Germinal center (tissue), 1 donor: ENCODE measurements around the gene SPPL3.
"Not testable (repeated sequence)": the region's sequence is repeated elsewhere in the genome, so short reads cannot be mapped to it uniquely, and the experiment has no call there.

Source experiments
- DNase-seq: peaks from one replicate; pipeline ENCODE4 v3.0.0; 2012; ENCODE audit warnings: mixed read lengths, low spot score

Gene SPPL3

DNA sequence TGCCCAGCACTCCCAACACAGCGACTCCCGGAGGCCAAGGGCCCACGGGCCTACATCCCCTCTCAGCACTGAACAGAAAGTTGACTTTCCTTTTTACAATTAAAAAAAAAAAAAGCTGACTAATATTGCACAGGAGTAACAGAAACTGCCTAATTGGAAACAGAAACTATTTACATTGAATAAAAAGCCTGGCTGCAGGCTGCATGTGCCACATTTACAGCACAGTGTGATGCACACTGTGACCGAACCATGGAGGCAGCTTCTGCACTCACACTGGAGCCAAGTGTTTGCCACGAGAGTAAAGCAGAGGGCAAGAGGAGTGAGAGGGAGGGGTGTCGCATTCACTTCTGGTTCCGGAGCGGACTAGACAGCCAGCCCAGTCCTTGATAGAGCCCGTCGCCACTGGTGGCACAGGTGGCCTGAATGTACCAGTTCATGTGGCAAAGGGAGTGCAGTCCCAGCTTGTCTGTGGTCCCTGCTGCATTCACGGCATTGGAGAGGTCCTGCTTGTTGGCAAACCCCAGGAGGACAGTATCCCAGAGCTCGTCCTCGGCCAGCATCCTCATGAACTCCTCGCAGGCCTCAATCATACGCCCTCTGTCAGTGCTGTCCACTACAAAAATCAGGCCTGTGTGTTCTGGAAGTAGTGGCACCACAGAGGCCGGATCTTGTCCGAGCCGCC is 59.2 kb downstream of the SPPL3 start:
- no peak for DNase-seq

DNA sequence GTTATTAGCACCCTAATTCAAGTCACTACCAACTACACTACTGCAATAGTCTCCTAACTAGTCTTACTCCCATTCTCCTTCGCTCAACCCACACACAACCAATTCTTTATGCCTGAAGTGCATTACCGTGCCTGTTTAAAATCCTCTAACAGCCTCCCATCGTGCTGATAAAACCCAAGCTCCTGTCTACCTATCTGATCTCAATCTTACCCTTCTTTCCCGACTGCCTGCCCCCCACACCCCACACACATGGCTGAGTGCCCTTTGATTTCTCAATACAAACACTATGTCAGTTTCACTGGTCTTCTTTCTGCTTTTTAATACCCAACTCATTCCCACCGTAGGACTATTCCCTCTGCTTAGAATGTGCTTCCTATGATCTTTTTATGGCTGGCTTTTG is 59.9 kb downstream of the SPPL3 start:
- no peak for DNase-seq

DNA sequence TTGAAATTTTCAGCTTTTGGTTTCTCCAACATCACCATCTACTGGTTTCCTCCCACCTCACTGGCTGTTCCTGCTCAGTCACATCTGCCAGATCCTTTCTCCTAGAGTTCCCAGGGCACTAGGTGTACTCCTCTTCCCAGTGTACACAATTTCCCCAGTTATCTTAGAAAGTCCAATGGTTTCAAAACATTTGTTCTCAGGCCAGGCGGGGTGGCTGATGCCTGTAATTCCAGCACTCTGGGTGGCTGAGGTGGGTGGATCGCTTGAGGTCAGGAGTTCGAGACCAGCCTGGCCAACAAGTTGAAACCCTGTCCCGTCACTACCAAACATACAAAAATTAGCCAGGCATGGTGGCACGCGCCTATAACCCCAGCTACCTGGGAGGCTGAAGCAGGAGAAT is 60.7 kb downstream of the SPPL3 start:
- no peak for DNase-seq

DNA sequence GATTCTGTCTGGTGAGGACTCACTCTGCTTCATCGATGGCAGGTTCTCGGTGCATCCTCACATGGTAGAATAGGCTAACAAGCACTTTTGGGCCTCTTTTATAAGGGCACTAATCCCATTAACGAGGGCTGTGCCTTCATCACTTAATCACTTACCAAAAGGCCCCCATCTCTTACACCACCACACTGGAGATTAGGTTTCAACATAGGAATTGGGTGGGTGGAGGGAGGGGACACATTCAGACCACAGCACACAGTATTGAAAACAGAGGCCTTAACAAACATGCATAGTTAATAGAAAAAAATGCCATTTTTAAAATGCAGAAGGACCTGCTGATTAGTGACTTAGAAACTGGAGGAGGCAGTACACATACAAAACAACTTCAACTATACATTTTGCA is 61.6 kb downstream of the SPPL3 start:
- DNase-seq = no peak

DNA sequence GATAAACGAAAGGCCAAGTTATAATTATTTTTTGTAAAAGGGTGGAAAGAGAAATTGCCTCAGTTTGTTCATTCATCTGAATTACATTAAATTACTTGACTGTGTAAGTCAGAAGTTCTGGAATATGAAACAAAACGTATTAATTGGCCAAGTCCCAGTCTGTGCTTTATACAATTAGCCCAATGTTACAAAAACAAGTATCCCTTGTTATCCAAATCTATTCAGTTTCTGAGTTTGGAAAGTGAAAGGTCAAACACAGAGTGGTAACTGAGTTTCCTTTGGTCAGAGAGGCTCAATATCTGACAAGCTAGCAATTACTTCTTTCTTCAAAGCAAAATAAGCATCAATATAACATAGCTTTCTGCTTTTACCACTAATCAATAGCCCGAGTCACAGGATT is 62.6 kb downstream of the SPPL3 start:
- DNase-seq = no peak

DNA sequence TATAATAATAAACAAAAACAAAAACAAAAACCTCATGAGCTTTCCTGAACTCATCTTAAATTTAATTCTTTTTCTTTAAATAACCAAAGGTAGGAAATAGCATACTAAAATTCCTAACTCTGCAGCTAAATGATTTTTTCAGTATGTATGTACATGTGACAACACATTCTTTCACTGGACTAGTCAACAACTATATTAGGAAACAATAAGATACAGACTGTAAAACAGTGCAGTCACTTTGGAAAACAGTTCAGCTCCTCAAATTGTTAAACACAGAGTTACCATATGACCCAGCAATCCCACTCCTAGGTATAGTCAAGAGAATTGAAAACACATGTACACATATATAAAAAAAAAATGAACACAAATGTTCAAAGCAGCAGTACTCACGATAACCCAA is 64.7 kb downstream of the SPPL3 start:
- no peak for DNase-seq

DNA sequence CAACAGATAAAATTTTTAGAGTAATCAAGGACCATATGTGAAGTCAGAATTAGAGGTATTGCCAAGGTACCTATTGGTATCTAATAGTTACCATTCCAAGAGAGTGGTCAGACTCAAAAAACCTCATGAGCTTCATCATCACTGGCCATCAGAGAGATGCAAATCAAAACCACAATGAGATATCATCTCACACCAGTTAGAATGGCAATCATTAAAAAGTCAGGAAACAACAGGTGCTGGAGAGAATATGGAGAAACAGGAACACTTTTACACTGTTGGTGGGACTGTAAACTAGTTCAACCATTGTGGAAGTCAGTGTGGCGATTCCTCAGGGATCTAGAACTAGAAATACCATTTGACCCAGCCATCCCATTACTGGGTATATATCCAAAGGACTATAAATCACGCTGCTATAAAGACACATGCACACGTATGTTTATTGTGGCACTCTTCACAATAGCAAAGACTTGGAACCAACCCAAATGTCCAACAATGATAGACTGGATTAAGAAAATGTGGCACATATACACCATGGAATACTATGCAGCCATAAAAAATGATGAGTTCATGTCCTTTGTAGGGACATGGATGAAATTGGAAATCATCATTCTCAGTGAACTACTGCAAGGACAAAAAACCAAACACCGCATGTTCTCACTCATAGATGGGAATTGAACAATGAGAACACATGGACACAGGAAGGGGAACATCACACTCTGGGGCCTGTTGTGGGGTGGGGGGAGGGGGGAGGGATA is 65.4 kb downstream of the SPPL3 start:
- DNase-seq = not testable (repeated sequence)

DNA sequence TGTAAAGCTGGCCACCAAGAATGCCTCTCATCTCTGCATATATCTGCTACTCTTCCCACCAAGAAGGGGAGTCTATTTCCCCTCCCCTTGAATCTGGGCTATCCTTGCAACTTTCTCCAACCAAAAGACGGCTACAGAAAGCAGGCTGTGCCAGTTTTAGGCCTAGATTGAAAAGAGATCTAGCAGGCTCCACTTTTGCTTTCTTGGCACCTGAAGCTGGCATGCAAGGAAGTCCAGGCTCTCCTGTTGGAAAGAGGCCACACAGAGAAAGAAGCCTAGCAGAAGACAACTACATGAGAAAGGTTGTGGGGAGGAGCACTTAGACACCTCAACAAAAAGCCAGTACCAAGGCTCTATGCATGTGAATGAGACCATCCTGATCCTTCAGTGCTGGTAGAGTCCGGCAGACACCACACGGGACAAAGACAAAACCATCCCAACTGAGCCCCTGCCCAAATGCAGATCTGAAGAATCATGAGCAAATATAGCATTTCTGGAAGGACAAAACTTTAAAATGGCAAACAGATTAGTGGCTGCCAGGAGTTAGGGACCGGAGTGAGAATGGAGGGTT is 68.0 kb downstream of the SPPL3 start:
- DNase-seq = no peak

DNA sequence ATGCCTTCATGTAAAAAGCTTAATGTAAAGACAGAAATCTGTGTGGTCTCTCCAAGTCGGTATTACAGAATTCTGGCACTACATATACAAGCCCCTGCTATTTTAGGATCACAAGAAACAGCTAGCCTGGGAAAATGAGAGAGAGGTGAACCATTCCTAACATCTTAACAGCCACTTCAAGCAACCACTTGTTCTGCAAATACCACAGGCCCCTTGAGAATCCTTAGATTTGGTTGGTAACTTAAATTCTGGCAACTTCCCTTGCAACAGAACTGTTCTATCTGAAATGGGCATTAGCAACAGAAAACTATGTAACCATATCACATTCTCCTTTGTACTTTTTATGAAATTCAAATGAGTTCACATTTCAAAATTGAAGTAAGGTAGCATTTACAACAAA is 68.5 kb downstream of the SPPL3 start:
- DNase-seq = no peak

DNA sequence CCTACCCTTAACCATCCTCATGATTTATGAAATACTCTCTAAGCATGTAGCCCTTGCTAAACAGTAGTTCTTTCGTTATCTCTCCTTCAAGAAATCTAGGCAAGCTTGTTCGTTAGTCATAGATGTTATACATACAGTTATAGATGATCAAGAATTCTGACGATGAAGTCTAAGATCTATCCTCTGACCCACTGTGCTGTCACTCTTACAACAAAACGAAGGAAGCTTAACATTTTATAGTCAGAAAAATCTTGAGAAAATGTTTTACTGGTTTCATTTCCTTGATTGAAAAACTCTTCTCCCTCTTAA is 68.9 kb downstream of the SPPL3 start:
- no peak for DNase-seq

DNA sequence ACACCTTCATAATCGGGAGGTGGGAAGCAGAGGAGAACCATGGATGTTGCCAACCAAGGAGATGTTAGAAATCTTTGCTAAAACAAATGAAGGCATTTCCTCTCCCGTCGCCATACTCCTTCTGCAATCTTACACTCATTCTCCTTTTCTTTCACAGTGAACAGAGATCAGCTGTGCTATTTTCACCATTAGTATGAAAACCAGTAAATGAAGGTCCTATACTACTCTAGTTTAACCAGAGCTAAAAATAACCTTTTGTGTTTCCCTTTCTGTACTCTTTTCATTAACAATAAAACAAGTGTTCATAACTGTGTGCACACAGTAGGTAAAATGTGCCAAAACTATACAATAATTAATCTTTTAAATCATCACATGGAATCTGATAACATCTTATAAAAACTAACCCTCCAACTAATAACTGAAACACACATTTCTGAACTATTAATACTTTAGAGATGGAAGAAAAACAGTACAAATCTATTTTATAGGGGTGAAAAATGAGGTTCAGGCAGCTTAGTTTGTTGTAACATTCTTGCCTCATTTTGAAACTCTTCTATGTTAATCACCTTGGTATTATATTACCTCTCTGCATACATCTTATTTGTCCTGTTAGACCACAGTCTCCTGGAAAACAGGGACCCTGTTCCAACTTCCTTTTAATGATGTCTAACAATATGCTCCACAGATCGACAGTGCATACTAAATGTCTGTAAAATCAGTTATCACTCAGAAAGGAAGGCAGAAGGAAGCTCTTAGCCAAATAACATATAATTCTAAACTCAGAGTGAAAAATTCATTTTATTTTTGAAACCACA is 69.5 kb downstream of the SPPL3 start:
- no peak for DNase-seq

DNA sequence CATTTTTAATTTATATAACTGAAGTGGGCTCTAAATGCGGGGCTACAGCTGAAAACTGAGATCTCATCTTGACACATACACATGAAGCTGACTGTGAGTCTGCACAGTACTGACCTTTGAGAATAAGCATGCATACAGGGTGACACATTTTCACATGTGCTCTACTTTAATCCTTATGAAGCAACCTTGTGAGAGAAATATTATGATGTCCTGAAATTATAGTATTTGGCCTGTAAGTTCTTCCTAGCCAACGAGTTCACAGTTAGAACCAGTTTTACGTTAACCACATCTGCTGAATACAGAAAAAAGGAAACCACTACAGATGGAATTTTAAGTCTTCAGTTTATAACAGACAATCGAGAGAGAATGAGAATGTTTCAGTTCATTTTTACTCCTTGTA is 70.3 kb downstream of the SPPL3 start:
- DNase-seq = no peak

DNA sequence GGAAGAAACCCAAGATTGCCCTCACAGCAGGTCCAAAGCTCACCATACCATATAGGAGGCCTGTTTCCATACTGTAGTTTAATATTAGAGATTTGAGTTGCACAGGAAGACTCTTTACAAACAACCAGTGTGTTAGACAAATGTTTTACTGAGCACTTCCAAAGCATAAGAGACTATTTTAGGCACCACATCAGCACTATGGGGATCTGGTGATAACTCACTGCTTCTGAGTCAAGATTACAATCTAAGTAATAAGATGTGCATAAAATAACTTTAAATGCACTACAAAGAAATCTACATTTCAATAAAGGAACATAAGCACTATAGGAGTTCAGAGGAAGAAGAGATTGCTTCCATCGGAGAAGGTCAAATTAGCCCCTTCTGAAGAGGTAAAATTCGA is 71.4 kb downstream of the SPPL3 start:
- DNase-seq = no peak

DNA sequence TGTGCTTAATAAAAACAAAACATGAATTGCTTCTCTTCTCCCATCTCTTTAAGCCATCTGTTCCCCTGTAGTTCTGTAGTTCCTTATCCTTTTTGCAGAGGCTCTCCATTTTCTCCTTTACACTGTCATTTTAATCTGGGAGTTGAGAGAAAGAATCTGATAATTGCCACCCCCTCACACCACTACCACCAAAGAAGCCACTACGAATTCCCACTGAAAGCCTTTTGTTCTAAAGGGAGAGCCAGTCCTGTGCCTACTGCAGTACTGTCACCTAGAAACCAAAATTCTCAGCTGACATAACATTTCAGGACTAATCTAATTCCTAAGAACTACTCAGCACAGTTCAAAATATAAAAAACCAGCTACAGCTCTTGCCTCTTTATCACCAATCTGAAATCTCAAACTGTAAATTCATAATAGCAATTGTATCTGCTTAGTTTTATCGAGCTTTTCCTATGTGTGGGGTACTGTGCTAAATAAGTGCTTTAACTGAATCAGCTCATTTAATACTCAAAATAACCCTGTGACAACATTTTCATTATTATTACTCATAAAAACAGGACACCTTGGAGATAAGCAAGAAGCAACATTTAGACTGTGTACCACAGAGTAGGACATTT is 72.4 kb downstream of the SPPL3 start:
- DNase-seq = no peak

DNA sequence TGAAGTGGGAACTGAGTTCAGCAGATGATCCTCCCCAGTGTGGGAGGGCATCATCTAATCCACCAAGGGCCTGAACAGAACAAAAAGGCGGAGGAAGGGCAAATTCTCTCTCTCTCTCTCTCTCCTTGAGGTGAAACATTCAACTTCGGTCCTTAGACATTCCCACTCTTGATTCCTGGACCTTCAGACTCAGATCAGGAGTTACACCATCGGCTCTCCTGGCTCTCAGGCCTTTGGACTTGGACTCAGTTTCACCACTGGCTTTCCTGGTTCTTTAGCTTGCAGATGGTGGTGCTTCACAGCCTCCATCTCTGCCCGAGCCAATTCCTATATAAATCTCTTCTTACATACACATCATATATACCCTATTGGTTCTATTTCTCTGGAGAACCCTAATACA is 73.2 kb downstream of the SPPL3 start:
- DNase-seq = no peak

DNA sequence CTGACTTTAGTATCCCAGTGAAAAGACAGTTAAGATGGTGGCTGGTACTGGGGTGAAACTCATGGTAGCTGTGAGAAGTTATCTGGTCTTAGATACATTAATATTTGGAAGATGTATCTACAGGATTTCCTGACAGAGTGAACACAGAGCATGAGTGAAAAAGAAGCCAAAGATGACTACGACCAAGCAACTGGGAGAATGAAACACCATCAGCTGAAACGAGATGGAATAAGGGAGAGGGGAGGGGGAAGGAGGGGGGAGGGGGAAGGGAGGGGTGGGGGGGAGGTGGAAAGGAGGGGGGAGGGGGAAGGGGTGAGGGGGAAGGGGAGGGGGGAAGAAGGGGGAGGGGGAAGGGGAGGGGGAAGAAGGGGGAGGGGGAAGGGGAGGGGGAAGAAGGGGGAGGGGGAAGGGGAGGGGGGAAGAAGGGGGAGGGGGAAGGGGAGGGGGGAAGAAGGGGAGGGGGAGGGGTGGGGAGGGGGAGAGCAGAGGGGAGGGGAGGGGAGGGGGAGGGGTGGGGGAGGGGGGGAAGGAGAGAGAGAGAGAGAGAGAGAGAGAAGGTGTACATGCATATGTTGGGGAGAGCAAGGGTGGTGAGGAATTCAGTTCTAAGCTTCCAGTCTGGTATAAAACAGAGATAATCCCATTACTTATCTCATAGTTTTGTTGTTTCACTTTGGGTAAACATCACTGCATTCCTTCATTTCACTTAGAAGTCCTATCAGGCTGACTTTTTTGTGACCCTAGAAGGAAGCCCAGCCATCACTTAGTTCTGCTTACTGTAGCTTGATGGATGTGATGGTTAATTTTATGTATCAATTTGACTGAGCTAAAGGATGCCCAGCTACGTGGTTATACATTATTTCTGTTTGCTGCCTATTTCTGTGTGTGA is 73.9 kb downstream of the SPPL3 start:
- no peak for DNase-seq

DNA sequence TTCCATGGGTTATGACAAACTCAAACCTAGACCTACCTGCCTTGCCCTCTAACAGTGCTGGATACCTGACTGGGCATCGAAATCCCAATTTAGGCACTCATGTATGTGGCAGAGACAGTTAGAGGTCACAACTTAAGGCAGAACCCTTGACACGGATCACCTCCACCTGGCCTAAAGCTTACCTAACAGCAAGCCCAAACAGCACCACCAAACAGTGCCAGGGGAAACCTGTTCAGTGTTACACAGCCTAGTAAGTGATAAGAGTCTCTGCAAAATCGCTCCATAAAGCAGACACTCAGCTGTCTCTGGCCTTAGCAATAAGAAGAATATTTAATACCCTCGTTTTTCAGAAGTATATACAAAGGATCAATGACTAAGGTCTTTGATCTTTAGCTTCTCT is 77.8 kb downstream of the SPPL3 start:
- DNase-seq = no peak

DNA sequence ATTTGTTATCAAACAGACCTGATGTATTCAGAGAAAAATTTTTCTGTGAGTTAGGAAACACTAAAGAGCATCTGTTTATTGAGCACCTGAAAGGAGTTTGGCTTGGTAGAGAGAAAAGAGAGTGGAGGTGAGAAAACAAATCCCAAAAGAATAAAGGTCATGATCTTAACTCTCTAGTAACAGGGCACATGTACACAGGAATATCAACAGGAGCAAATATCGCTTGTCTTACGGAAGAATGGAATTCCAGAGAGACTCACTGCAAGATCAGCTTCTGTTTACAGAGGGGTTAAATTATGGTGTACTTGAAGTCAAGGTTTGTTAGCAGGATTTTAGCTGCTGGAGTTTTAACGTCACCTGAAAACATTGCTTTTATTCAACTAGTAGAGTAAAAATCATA is 78.8 kb downstream of the SPPL3 start:
- no peak for DNase-seq

DNA sequence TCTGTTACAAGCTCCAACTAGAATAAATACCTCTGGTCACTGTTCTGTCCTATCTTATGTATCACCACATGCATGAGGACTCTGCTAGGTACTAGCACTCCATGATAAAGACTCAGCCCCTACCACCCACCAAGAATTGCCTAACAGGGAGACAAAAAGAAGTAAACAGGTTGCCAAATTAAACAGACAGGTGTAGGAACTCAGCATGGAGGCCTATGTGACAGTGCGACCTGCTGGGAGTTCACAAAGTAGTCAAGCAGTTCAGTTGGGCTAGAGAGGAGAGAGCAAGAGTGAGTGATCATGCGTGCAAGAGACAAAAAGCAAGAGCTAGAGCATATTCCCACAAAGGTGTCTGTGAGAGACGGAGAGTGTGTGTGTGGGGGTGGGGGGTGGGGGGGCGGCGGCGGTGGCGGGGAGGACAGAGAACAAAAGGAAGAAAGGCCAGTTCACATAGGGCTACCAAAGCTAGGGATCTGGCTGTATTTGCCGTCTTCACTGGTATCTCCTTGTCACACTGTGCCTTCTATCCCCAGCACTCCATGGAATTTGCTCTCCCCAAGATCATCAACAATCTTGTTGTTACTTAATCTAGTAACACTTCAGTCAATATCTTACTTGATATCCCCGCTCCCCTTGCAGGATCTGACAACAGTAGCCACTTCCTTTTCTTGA is 81.2 kb downstream of the SPPL3 start:
- DNase-seq = no peak

DNA sequence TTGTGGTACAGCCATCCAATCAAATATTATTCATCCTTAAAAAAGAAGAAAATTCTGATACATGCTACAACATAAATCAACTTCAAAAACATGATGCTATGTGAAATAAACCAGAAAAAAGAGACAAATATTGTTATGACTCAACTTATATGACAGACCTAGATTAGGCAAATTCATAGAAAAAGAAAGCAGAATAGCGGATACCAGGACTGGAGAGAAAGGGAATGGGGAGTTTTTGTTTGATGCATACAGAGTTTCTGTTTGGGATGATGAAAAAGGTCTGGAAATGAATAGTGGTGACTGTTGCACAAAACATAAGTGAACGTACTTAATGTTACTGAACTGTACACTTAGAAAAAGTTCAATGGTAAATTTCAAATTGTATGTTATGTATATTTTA is 82.3 kb downstream of the SPPL3 start:
- DNase-seq = no peak
